Measurements from ENCODE around the gene OAF. TPM values are rescaled to one million over a fixed set of nuclear protein-coding genes. Genes with fewer than 3 reads are reported as not detected.
"Not testable (repeated sequence)": the region's sequence is repeated elsewhere in the genome, so short reads cannot be mapped to it uniquely, and the experiment has no call there.

The OAF gene
- total RNA-seq, 1 experiment from 2014 or later: 20.4 TPM

- in situ Hi-C loops (cut with HindIII; ENCODE audit: low pct_unique_long_range_greater_than_20kb, low sequenced_read_pairs): no loop called here
- DNase-seq (ENCODE audit: low read depth): no peak
Observed at GRCh38 chr11:120254788-120255518, 44.1 kb downstream of the OAF start.

- no peak for DNase-seq (ENCODE audit: low read depth)
- in situ Hi-C loops (cut with HindIII; ENCODE audit: low pct_unique_long_range_greater_than_20kb, low sequenced_read_pairs): no loop called here
Observed at GRCh38 chr11:120255519-120255866, 44.7 kb downstream of the OAF start.

GRCh38 chr11:120256178-120256577 is 45.3 kb downstream of the OAF start:
- in situ Hi-C loops (cut with HindIII; ENCODE audit: low pct_unique_long_range_greater_than_20kb, low sequenced_read_pairs): no loop called here
- no peak for DNase-seq (ENCODE audit: low read depth)

- DNase-seq (ENCODE audit: low read depth): no peak
- in situ Hi-C loops (cut with HindIII; ENCODE audit: low pct_unique_long_range_greater_than_20kb, low sequenced_read_pairs): no loop called here
Observed at GRCh38 chr11:120256779-120257178, 45.9 kb downstream of the OAF start.

- in situ Hi-C loops (cut with HindIII; ENCODE audit: low pct_unique_long_range_greater_than_20kb, low sequenced_read_pairs): no loop called here
Observed at GRCh38 chr11:120257346-120257745, 46.5 kb downstream of the OAF start.

GRCh38 chr11:120258661-120259060 is 47.8 kb downstream of the OAF start:
- DNase-seq (ENCODE audit: low read depth): no peak
- in situ Hi-C loops (cut with HindIII; ENCODE audit: low pct_unique_long_range_greater_than_20kb, low sequenced_read_pairs): no loop called here

More at GRCh38 chr11:120257346-120257745, 46.5 kb downstream of the OAF start:
- DNase-seq (ENCODE audit: low read depth): no peak

- no peak for DNase-seq (ENCODE audit: low read depth)
- in situ Hi-C loops (cut with HindIII; ENCODE audit: low pct_unique_long_range_greater_than_20kb, low sequenced_read_pairs): no loop called here
Observed at GRCh38 chr11:120259241-120259640, 48.4 kb downstream of the OAF start.

GRCh38 chr11:120259988-120260565 is 49.2 kb downstream of the OAF start:
- in situ Hi-C loops (cut with HindIII; ENCODE audit: low pct_unique_long_range_greater_than_20kb, low sequenced_read_pairs): no loop called here

GRCh38 chr11:120260616-120261015 is 49.8 kb downstream of the OAF start:
- DNase-seq (ENCODE audit: low read depth): no peak
- in situ Hi-C loops (cut with HindIII; ENCODE audit: low pct_unique_long_range_greater_than_20kb, low sequenced_read_pairs): no loop called here

More at GRCh38 chr11:120259988-120260565, 49.2 kb downstream of the OAF start:
- no peak for DNase-seq (ENCODE audit: low read depth)

GRCh38 chr11:120261321-120261720 is 50.5 kb downstream of the OAF start:
- in situ Hi-C loops (cut with HindIII; ENCODE audit: low pct_unique_long_range_greater_than_20kb, low sequenced_read_pairs): no loop called here

GRCh38 chr11:120261931-120262330 is 51.1 kb downstream of the OAF start:
- DNase-seq (ENCODE audit: low read depth): no peak
- in situ Hi-C loops (cut with HindIII; ENCODE audit: low pct_unique_long_range_greater_than_20kb, low sequenced_read_pairs): no loop called here

More at GRCh38 chr11:120261321-120261720, 50.5 kb downstream of the OAF start:
- DNase-seq (ENCODE audit: low read depth): no peak

- DNase-seq (ENCODE audit: low read depth): no peak
- in situ Hi-C loops (cut with HindIII; ENCODE audit: low pct_unique_long_range_greater_than_20kb, low sequenced_read_pairs): no loop called here
Observed at GRCh38 chr11:120267319-120267718, 56.5 kb downstream of the OAF start.

GRCh38 chr11:120268686-120269085 is 57.9 kb downstream of the OAF start:
- DNase-seq (ENCODE audit: low read depth): no peak
- in situ Hi-C loops (cut with HindIII; ENCODE audit: low pct_unique_long_range_greater_than_20kb, low sequenced_read_pairs): no loop called here

- in situ Hi-C loops (cut with HindIII; ENCODE audit: low pct_unique_long_range_greater_than_20kb, low sequenced_read_pairs): no loop called here
- no peak for DNase-seq (ENCODE audit: low read depth)
Observed at GRCh38 chr11:120270386-120270785, 59.6 kb downstream of the OAF start.

GRCh38 chr11:120271672-120272071 is 60.8 kb downstream of the OAF start:
- in situ Hi-C loops (cut with HindIII; ENCODE audit: low pct_unique_long_range_greater_than_20kb, low sequenced_read_pairs): no loop called here
- no peak for DNase-seq (ENCODE audit: low read depth)

- DNase-seq (ENCODE audit: low read depth): no peak
- in situ Hi-C loops (cut with HindIII; ENCODE audit: low pct_unique_long_range_greater_than_20kb, low sequenced_read_pairs): no loop called here
Observed at GRCh38 chr11:120272303-120272702, 61.5 kb downstream of the OAF start.

GRCh38 chr11:120273432-120273831 is 62.6 kb downstream of the OAF start:
- DNase-seq (ENCODE audit: low read depth): no peak
- in situ Hi-C loops (cut with HindIII; ENCODE audit: low pct_unique_long_range_greater_than_20kb, low sequenced_read_pairs): no loop called here

- DNase-seq (ENCODE audit: low read depth); in situ Hi-C loops (cut with HindIII; ENCODE audit: low pct_unique_long_range_greater_than_20kb, low sequenced_read_pairs): not testable (repeated sequence)
Observed at GRCh38 chr11:120273956-120274355, 63.1 kb downstream of the OAF start.

- DNase-seq (ENCODE audit: low read depth): no peak
- in situ Hi-C loops (cut with HindIII; ENCODE audit: low pct_unique_long_range_greater_than_20kb, low sequenced_read_pairs): no loop called here
Observed at GRCh38 chr11:120279502-120279901, 68.7 kb downstream of the OAF start.

All from Caki2 (cell line).